Endothelial cell of umbilical vein (primary cell): ENCODE results near the gene IGF2R. TPM values are rescaled to one million over a fixed set of nuclear protein-coding genes. Genes with fewer than 3 reads are reported as not detected.

Experiments used
- BruUV-seq: library from RNA; stranded (reverse); fragments of 400-500 nt; replicated peaks from 2 replicates; lab custom pipeline; 2021; lab: Mats Ljungman, UMichigan
- CTCF ChIA-PET: fragments of 300-600, 350-600 bp; sonication (Branson Sonifier 250); formaldehyde crosslinking; loops from one replicate; lab custom pipeline; 2021; ENCODE audit warnings: antibody characterized with exemption, inconsistent platforms; lab: Charles Lee
- POLR2A ChIA-PET: fragments of 300-600, 350-600 bp; sonication (Branson Sonifier 250); formaldehyde crosslinking; loops from one replicate; lab custom pipeline; 2021; ENCODE audit warnings: antibody characterized with exemption, inconsistent platforms; lab: Charles Lee
- DNase-seq: peaks from one replicate; pipeline ENCODE4 v3.0.0-alpha.2; 2011; ENCODE audit warnings: low read depth, low spot score
- FAIRE-seq: peaks from 2 replicates; lab custom pipeline; 2011; peaks lifted over from hg19 to GRCh38; lab: Jason Lieb, UNC
- H2AFZ ChIP-seq: 2 replicates; pipeline ENCODE4 v1.6.0; 2012; ENCODE audit warnings: low read depth, low read length, control low read depth, inconsistent platforms
- H3K27ac ChIP-seq: 2 replicates; pipeline ENCODE4 v1.5.1; 2011; ENCODE audit warnings: low read depth, mild to moderate bottlenecking, control low read depth, low read length, moderate library complexity; ENCODE audit not compliant: insufficient read depth
- H3K27me3 ChIP-seq, 2 experiments: 2 replicates each; pipeline versions ENCODE4 v1.6.0 to v1.6.1; 2011; ENCODE audit warnings: low read length in 2 of 2, mixed read lengths in 1 of 2; ENCODE audit not compliant: control insufficient read depth in 2 of 2, insufficient read depth in 2 of 2
- H3K36me3 ChIP-seq, 2 experiments: 2 replicates in 1 of 2; 3 replicates in 1 of 2; pipeline ENCODE4 v1.5.1; 2011; ENCODE audit warnings: low read length in 2 of 2, mild to moderate bottlenecking in 1 of 2, moderate library complexity in 1 of 2; ENCODE audit not compliant: control insufficient read depth in 2 of 2, insufficient read depth in 2 of 2; ENCODE audit errors: extremely low read depth in 1 of 2
- H3K4me1 ChIP-seq: 3 replicates; pipeline ENCODE4 v1.5.1; 2011; ENCODE audit warnings: mild to moderate bottlenecking, low read length; ENCODE audit not compliant: control insufficient read depth, insufficient read depth; ENCODE audit errors: extremely low read depth
- H3K4me2 ChIP-seq: 2 replicates; pipeline ENCODE4 v1.6.1; 2011; ENCODE audit warnings: low read length, control low read depth, mixed read lengths; ENCODE audit not compliant: insufficient read depth
- H3K4me3 ChIP-seq, 3 experiments: fragments of 200-600 bp in 1 of 3; sonication (generic), shearing (Covaris generic) in 1 of 3; replicated peaks in 1 of 3; 2 replicates each; pipeline ENCODE4 v1.5.1; 2011 to 2016; ENCODE audit warnings: control low read depth in 3 of 3, low read length in 3 of 3, mild to moderate bottlenecking in 2 of 3, inconsistent platforms in 1 of 3, low read depth in 1 of 3, moderate library complexity in 1 of 3; ENCODE audit not compliant: insufficient read depth in 1 of 3
- H3K79me2 ChIP-seq: 2 replicates; pipeline ENCODE4 v1.6.0; 2012; ENCODE audit warnings: low read length, inconsistent platforms; ENCODE audit not compliant: control insufficient read depth, insufficient read depth
- H3K9ac ChIP-seq: replicated peaks from 2 replicates; pipeline ENCODE3; 2011; ENCODE audit warnings: low read length, control low read depth; ENCODE audit not compliant: insufficient read depth; ENCODE audit errors: extremely low read depth
- H3K9me1 ChIP-seq: replicated peaks from 3 replicates; pipeline ENCODE4 v1.6.0; 2011; ENCODE audit warnings: mild to moderate bottlenecking, low read length; ENCODE audit not compliant: control insufficient read depth, insufficient read depth; ENCODE audit errors: extremely low read depth
- H3K9me3 ChIP-seq: replicated peaks from 2 replicates; pipeline ENCODE4 v1.5.1; 2012; ENCODE audit warnings: low read length, inconsistent platforms; ENCODE audit not compliant: control insufficient read depth, insufficient read depth
- H4K20me1 ChIP-seq: replicated peaks from 2 replicates; pipeline ENCODE3; 2011; ENCODE audit warnings: mild to moderate bottlenecking, low read length; ENCODE audit not compliant: control insufficient read depth, insufficient read depth; ENCODE audit errors: extremely low read depth
- EZH2 ChIP-seq: IDR thresholded peaks from 2 replicates; pipeline ENCODE4 v1.6.1; 2012; ENCODE audit warnings: borderline replicate concordance, low read depth, mild to moderate bottlenecking, moderate library complexity, low read length, inconsistent platforms; ENCODE audit not compliant: severe bottlenecking
- FOS ChIP-seq: IDR thresholded peaks from 2 replicates; pipeline ENCODE4 v1.6.1; 2011; ENCODE audit warnings: mild to moderate bottlenecking, low read length, moderate library complexity, borderline replicate concordance; ENCODE audit not compliant: insufficient read depth
- GATA2 ChIP-seq: IDR thresholded peaks from 2 replicates; pipeline ENCODE4 v1.7.0; 2011; ENCODE audit warnings: low read depth, mild to moderate bottlenecking, moderate library complexity, mixed read lengths, low read length; ENCODE audit not compliant: insufficient read length, insufficient read depth
- JUN ChIP-seq: IDR thresholded peaks from 2 replicates; pipeline ENCODE4 v1.6.1; 2011; ENCODE audit warnings: borderline replicate concordance, low read depth; ENCODE audit not compliant: insufficient read length, insufficient read depth
- MYC ChIP-seq: IDR thresholded peaks from one replicate; pipeline ENCODE4 v1.6.1; 2011; ENCODE audit warnings: mild to moderate bottlenecking, low read depth, low read length
- POLR2A ChIP-seq: IDR thresholded peaks from 2 replicates; pipeline ENCODE4 v1.6.1; 2012; ENCODE audit warnings: low read depth, mild to moderate bottlenecking, control low read depth, low read length
- POLR2AphosphoS5 ChIP-seq: IDR thresholded peaks from 2 replicates; pipeline ENCODE4 v1.6.1; 2012; ENCODE audit warnings: low read depth, mild to moderate bottlenecking, control low read depth, low read length, moderate library complexity; ENCODE audit not compliant: insufficient read depth
- dilution Hi-C: fragments of 300-500 bp; cut with MboI; formaldehyde crosslinking; loops from one replicate; pipeline ENCODE4 v1.15.0; 2019; ENCODE audit warnings: low sequenced_read_pairs; ENCODE audit not compliant: extremely low pct_ligation_motif_present
- intact Hi-C: fragments of 100-400 bp; cut with micrococcal nuclease; formaldehyde crosslinking; loops from one replicate; pipeline ENCODE4 v1.10.0; 2022
- polyA plus RNA-seq, 4 experiments: library from polyadenylated mRNA; depleted of rRNA in 3 of 4; stranded (reverse) in 3 of 4; unstranded in 1 of 4; fragments of >200 nt; gene quantifications; 2 replicates each; pipeline versions ENCODE4 v1.2.1 to v1.2.3, GENCODE V29; 2011 to 2012; ENCODE audit warnings: missing spikeins in 1 of 4
- total RNA-seq: library from RNA; stranded (reverse); gene quantifications from 2 replicates; pipeline ENCODE4 v1.2.3, GENCODE V29; 2021
- TF ChIP-seq, protein P1 (sequence below), 2 donors: IDR thresholded peaks; 1 replicate in 1 of 2; 2 replicates in 1 of 2; pipeline ENCODE4 v1.5.1; 2011; ENCODE audit warnings: low read length in 2 of 2, mild to moderate bottlenecking in 2 of 2, moderate library complexity in 2 of 2, control low read depth in 1 of 2, inconsistent platforms in 1 of 2, low read depth in 1 of 2; ENCODE audit not compliant: insufficient read depth in 1 of 2; ENCODE audit errors: extremely low read depth in 1 of 2
- TF ChIP-seq, protein P2 (sequence below): IDR thresholded peaks from 2 replicates; pipeline ENCODE4 v1.6.1; 2011; ENCODE audit not compliant: insufficient read depth, insufficient read length

The IGF2R gene
- total and polyA plus RNA-seq, 2 donors (not counting 3 experiments of a cell fraction or from before 2014, with no cell fraction given), result 16.3 to 60.2 TPM

DNA sequence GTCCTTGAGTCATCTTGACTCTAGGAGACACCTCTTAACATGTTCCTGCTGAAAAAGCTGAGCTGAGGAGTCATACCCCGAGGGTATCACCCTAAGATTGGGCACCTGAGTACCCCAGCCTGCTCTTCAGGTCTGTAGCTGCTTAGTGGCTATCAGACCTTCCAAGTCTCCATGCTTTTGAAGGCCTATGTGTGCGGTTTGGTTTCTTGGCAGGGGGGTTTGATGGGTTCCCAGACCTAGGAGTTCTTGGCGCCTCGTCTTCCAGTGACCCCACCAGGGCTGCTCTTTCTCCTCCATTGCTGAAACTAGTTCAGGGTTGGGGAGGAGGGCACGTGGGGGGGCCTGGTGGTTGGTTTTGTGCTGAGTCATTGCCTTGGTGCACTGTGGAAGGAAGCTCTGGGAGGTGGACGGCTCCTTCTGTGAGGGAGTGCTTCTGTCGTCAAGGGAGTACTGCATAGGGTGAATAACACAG is 20.1 kb downstream of the IGF2R start:
- no peak for TF ChIP-seq POLR2AphosphoS5
- TF ChIP-seq EZH2, result no peak
- TF ChIP-seq JUN, result no peak
- TF ChIP-seq, protein P1, sequence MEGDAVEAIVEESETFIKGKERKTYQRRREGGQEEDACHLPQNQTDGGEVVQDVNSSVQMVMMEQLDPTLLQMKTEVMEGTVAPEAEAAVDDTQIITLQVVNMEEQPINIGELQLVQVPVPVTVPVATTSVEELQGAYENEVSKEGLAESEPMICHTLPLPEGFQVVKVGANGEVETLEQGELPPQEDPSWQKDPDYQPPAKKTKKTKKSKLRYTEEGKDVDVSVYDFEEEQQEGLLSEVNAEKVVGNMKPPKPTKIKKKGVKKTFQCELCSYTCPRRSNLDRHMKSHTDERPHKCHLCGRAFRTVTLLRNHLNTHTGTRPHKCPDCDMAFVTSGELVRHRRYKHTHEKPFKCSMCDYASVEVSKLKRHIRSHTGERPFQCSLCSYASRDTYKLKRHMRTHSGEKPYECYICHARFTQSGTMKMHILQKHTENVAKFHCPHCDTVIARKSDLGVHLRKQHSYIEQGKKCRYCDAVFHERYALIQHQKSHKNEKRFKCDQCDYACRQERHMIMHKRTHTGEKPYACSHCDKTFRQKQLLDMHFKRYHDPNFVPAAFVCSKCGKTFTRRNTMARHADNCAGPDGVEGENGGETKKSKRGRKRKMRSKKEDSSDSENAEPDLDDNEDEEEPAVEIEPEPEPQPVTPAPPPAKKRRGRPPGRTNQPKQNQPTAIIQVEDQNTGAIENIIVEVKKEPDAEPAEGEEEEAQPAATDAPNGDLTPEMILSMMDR (IDR thresholded peaks at IDR 0.05; ENCODE audit: extremely low read depth in 1 of 2, insufficient read depth in 1 of 2, low read depth in 1 of 2, low read length in 2 of 2), result no peak
- no peak for TF ChIP-seq POLR2A
- TF ChIP-seq MYC, result no peak
- TF ChIP-seq, protein P2, sequence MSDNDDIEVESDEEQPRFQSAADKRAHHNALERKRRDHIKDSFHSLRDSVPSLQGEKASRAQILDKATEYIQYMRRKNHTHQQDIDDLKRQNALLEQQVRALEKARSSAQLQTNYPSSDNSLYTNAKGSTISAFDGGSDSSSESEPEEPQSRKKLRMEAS, result no peak
- no peak for TF ChIP-seq GATA2
- no peak for TF ChIP-seq FOS
- no peak for FAIRE-seq
- H4K20me1 ChIP-seq, result no peaks in the 10 kb centered on the region

More for the DNA sequence above, 20.1 kb downstream of the IGF2R start:
- peaks cover 0 to 2% of the 10 kb centered on the region in 2 experiments for H3K36me3 ChIP-seq
- H3K9me3 ChIP-seq, result no peaks in the 10 kb centered on the region
- no peak overlapping the region for H3K27ac ChIP-seq
- no peak overlapping the region for H3K4me3 ChIP-seq
- H3K27me3 ChIP-seq, result peaks cover 0 to 12% of the 10 kb centered on the region in 2 experiments
- no peaks in the 10 kb centered on the region for H3K9me1 ChIP-seq
- no peak for DNase-seq
- intact Hi-C loops, result no loop called here
- BruUV-seq, result no TSS peak
- no peaks in the 10 kb centered on the region for H3K4me1 ChIP-seq
- H3K9ac ChIP-seq, result no peak overlapping the region
- CTCF ChIA-PET, result interaction anchor here (1.0 kb wide), 1 partner anchor 12 kb away, joined by 3 read pairs; no protein-coding TSS in a partner anchor
- dilution Hi-C loops, result no loop called here
- POLR2A ChIA-PET, result no interaction called here
- no peak overlapping the region for H3K4me2 ChIP-seq
- no peaks in the 10 kb centered on the region for H3K79me2 ChIP-seq
- H2AFZ ChIP-seq, result no peak overlapping the region
